Fibroblast of mammary gland (primary cell): ENCODE measurements around the gene CLEC14A.
A peak's percentile ranks its signal among the peaks of the same experiment; 100 is the strongest.

Experiments
- DNase-seq: peaks from one replicate; pipeline ENCODE4 v3.0.0-alpha.2; 2010; ENCODE audit warnings: low read depth
- H3K4me3 ChIP-seq: 2 replicates; pipeline ENCODE4 v1.5.1; 2011; ENCODE audit warnings: low read depth, mild to moderate bottlenecking, low read length, moderate library complexity; ENCODE audit not compliant: control insufficient read depth
- CTCF ChIP-seq: conservative IDR thresholded peaks from 2 replicates; pipeline ENCODE4 v1.5.1; 2011; ENCODE audit warnings: low read depth, low read length, inconsistent platforms; ENCODE audit not compliant: control insufficient read depth, insufficient read depth

Gene CLEC14A

GRCh38 chr14:38252066-38252710, 3.7 kb downstream of the CLEC14A start:
- TF ChIP-seq CTCF, result no peak
- no peak for DNase-seq
- H3K4me3 ChIP-seq, result no peak overlapping the region

- TF ChIP-seq CTCF, result no peak
- DNase-seq, result no peak
- no peak overlapping the region for H3K4me3 ChIP-seq
Observed at GRCh38 chr14:38250331-38250730, 5.6 kb downstream of the CLEC14A start.

- no peak for DNase-seq
- H3K4me3 ChIP-seq, result no peak overlapping the region
- TF ChIP-seq CTCF, result peak; percentile 28
Observed at GRCh38 chr14:38248321-38249028, 7.4 kb downstream of the CLEC14A start.

GRCh38 chr14:38243696-38244240, 12.1 kb downstream of the CLEC14A start:
- no peak overlapping the region for H3K4me3 ChIP-seq
- DNase-seq, result no peak
- no peak for TF ChIP-seq CTCF

GRCh38 chr14:38238878-38239277, 17.0 kb downstream of the CLEC14A start:
- DNase-seq, result peak; percentile 22
- TF ChIP-seq CTCF, result no peak
- H3K4me3 ChIP-seq, result no peak overlapping the region

- H3K4me3 ChIP-seq, result no peak overlapping the region
- TF ChIP-seq CTCF, result no peak
- DNase-seq, result peak; percentile 44
Observed at GRCh38 chr14:38238332-38238731, 17.6 kb downstream of the CLEC14A start.
